Tibial artery (tissue), 4 donors: ENCODE results near the gene LRRFIP1.
A peak's percentile ranks its signal among the peaks of the same experiment; 100 is the strongest.

Source experiments
- DNase-seq, 2 donors: peaks; one replicate each; pipeline ENCODE4 v3.0.0-alpha.2; 2019
- H3K27ac ChIP-seq, 2 donors: fragments of 200-600 bp; sonication (generic) in 1 of 2; 1 replicate in 1 of 2; 2 replicates in 1 of 2; pipeline ENCODE4 v1.5.1; 2018 to 2019; ENCODE audit warnings: mild to moderate bottlenecking in 1 of 2
- H3K27me3 ChIP-seq, 2 donors: fragments of 200-600 bp; sonication (generic) in 1 of 2; one replicate each; pipeline versions ENCODE4 v1.5.1 to v1.6.0; 2016 to 2019
- H3K36me3 ChIP-seq, 3 donors: fragments of 200-600 bp; sonication (generic) in 2 of 3; one replicate each; pipeline ENCODE4 v1.5.1; 2016 to 2019; ENCODE audit warnings: mild to moderate bottlenecking in 2 of 3
- H3K4me1 ChIP-seq, 4 donors: fragments of 200-600 bp; sonication (generic) in 2 of 4; 1 replicate in 3 of 4; 2 replicates in 1 of 4; pipeline ENCODE4 v1.5.1; 2016 to 2019
- H3K4me3 ChIP-seq, 2 donors: fragments of 200-600 bp; sonication (generic) in 1 of 2; 1 replicate in 1 of 2; 2 replicates in 1 of 2; pipeline ENCODE4 v1.5.1; 2018 to 2019; ENCODE audit warnings: mild to moderate bottlenecking in 2 of 2
- H3K9me3 ChIP-seq, 3 donors: fragments of 200-600 bp; sonication (generic) in 1 of 3; one replicate each; pipeline ENCODE4 v1.5.1; 2016 to 2019
- CTCF ChIP-seq, 2 experiments: fragments of 200-600 bp in 1 of 2; fragments of 450-650 bp in 1 of 2; IDR thresholded peaks; one replicate each; pipeline ENCODE4 v1.5.1; 2017 to 2019; ENCODE audit warnings: antibody characterized with exemption in 2 of 2, mild to moderate bottlenecking in 1 of 2, moderate library complexity in 1 of 2
- intact Hi-C: fragments of 100-400 bp; cut with DNase I; formaldehyde crosslinking; loops from one replicate; pipeline ENCODE4 v1.15.0; 2023; ENCODE audit warnings: low total_unique reads

The LRRFIP1 gene

DNA sequence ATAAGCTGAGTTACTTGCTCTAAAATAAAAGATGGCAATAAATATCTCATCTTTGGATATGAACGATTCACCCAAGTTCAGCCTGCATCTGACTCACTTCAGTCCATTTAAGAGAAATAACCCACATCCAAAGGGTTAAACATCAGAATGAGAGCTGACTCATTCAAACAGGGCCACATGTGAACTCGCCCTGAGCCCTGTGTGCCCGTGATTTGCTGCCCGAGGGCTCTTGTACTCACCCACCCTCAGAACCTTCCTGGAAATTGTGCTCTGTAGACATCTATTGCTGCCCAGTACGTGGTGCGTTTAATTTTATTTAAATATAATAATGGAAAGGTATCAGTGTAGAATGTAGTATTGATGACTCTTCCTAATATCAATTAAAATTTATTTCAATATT lies 104.3 kb downstream of the LRRFIP1 start:
- H3K9me3 ChIP-seq, result no peaks in the 10 kb centered on the region
- H3K27me3 ChIP-seq, result no peaks in the 10 kb centered on the region
- no peak for TF ChIP-seq CTCF (IDR thresholded peaks at IDR 0.05)
- H3K27ac ChIP-seq, result peak overlapping the region; percentile 57 to 61
- DNase-seq, result no peak
- peaks cover 6 to 12% (median 7%) of the 10 kb centered on the region in 3 donors for H3K36me3 ChIP-seq
- peaks cover 0 to 89% (median 58%) of the 10 kb centered on the region in 4 donors for H3K4me1 ChIP-seq
- intact Hi-C loops, result no loop called here
- no peak overlapping the region for H3K4me3 ChIP-seq

DNA sequence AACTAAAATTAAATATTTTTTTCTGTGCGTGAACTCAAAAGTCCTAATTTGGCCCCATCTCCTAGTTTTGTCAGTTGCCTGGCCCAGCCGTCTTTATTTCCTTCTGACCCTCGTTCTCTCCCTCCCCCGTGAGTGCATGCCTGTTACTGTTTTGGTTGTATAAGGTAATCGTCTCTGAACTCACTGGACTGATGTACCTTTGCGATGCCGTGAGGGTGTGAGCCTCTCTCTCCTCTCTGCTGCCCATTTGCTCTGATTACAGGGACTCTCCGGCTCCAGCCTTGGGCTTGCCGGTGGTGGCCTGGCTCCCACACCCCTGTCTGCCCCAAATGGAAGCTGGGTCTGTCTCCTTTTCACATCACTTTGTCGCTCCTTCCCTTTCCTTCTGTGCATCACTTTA lies 104.7 kb downstream of the LRRFIP1 start:
- H3K36me3 ChIP-seq, result peaks cover 6 to 12% (median 7%) of the 10 kb centered on the region in 3 donors
- H3K27ac ChIP-seq, result peak overlapping the region; percentile 57 to 61
- no peaks in the 10 kb centered on the region for H3K9me3 ChIP-seq
- H3K4me3 ChIP-seq, result no peak overlapping the region
- no peak for DNase-seq
- intact Hi-C loops, result no loop called here
- no peak for TF ChIP-seq CTCF (IDR thresholded peaks at IDR 0.05)
- no peaks in the 10 kb centered on the region for H3K27me3 ChIP-seq
- H3K4me1 ChIP-seq, result peaks cover 0 to 89% (median 55%) of the 10 kb centered on the region in 4 donors

- Histone ChIP-seq H3K36me3 (peaks cover 6 to 12% (median 7%) of the 10 kb centered on the region in 3 donors), H3K27ac (peak overlapping the region; percentile 57 to 61), H3K4me3 (no peak overlapping the region), H3K4me1 (peaks cover 0 to 89% (median 52%) of the 10 kb centered on the region in 4 donors), H3K9me3 (no peaks in the 10 kb centered on the region), H3K27me3 (no peaks in the 10 kb centered on the region)
- no peak for TF ChIP-seq CTCF (IDR thresholded peaks at IDR 0.05)
- peak; percentile 48 to 84 for DNase-seq
- intact Hi-C loops, result no loop called here
Measured at GRCh38 chr2:237732790-237733381, 105.5 kb downstream of the LRRFIP1 start.

GRCh38 chr2:237733677-237734300 lies 106.4 kb downstream of the LRRFIP1 start:
- DNase-seq, result no peak
- H3K9me3 ChIP-seq, result no peaks in the 10 kb centered on the region
- H3K27ac ChIP-seq, result peak overlapping the region; percentile 57 to 61
- intact Hi-C loops, result no loop called here
- no peaks in the 10 kb centered on the region for H3K27me3 ChIP-seq
- H3K4me1 ChIP-seq, result peaks cover 0 to 89% (median 54%) of the 10 kb centered on the region in 4 donors
- H3K36me3 ChIP-seq, result peaks cover 6 to 12% (median 7%) of the 10 kb centered on the region in 3 donors
- no peak for TF ChIP-seq CTCF (IDR thresholded peaks at IDR 0.05)
- no peak overlapping the region for H3K4me3 ChIP-seq

DNA sequence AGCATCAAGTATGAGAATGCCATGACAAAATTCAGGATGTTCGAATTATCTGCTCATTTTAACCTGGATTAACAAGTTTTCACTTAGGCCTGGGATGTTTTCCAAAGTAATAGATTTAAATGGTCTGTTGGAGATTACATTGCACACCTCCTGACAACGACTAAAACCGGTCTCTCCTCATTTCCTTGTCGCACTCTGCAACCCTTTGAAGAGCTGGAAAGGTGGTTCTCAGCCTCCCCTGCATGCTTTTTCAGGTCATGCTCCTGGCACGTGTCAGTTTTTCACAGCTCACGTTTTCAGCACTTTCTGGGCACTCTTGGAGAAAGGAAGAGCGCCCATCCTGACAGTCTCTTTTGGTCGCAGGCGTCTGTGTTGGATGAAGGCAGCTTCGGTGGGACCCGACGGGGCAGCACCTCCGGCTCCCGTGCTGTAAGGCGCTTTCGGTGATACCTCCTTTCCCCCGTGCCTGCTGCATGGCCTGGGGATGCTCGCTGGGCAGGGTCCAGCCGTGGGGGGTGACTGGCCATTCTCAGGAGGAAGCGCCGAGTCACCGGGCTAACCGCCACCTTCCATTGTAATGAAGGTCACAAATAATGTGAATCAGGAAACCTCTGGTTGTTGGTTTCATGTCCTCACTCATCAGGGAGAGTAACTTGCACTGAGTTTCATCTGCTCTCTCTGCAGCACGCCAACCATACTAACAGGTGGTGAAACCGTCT lies 107.7 kb downstream of the LRRFIP1 start:
- no peak for TF ChIP-seq CTCF (IDR thresholded peaks at IDR 0.05)

More for the DNA sequence above, 107.7 kb downstream of the LRRFIP1 start:
- H3K9me3 ChIP-seq, result no peaks in the 10 kb centered on the region
- intact Hi-C loops, result loop anchor here (5.0 kb wide), 1 partner anchor 33 kb away; no protein-coding TSS in a partner anchor
- peaks cover 6 to 12% (median 7%) of the 10 kb centered on the region in 3 donors for H3K36me3 ChIP-seq
- H3K4me3 ChIP-seq, result no peak overlapping the region
- no peak for DNase-seq
- peaks cover 0 to 86% (median 55%) of the 10 kb centered on the region in 4 donors for H3K4me1 ChIP-seq
- peak overlapping the region in 1 of 2 donors; percentile 61 for H3K27ac ChIP-seq
- no peaks in the 10 kb centered on the region for H3K27me3 ChIP-seq
